GM18499 (cell line): ENCODE data around the gene CHD9.
A peak's percentile ranks its signal among the peaks of the same experiment; 100 is the strongest.
"Not testable (repeated sequence)": the region's sequence is repeated elsewhere in the genome, so short reads cannot be mapped to it uniquely, and the experiment has no call there.

Source experiments
- ATAC-seq: cut with Tn5 transposase; IDR thresholded peaks from one replicate; pipeline ENCODE4 v1.9.1; 2021; ENCODE audit warnings: moderate number of reproducible peaks; ENCODE audit not compliant: insufficient read depth, unreplicated experiment

The CHD9 gene

GRCh38 chr16:53175118-53175517 is 120.3 kb downstream of the CHD9 start:
- ATAC-seq = no peak

GRCh38 chr16:53176434-53176833 is 121.6 kb downstream of the CHD9 start:
- ATAC-seq = no peak

- ATAC-seq = no peak
These were observed 128.7 kb downstream of the CHD9 start for GRCh38 chr16:53183442-53183841.

GRCh38 chr16:53185741-53186140 is 130.9 kb downstream of the CHD9 start:
- ATAC-seq = not testable (repeated sequence)

- ATAC-seq = no peak
These were observed 133.0 kb downstream of the CHD9 start for GRCh38 chr16:53187775-53188174.

- ATAC-seq = no peak
These were observed 136.6 kb downstream of the CHD9 start for GRCh38 chr16:53191413-53191812.

- no peak for ATAC-seq
These were observed 144.1 kb downstream of the CHD9 start for GRCh38 chr16:53198933-53199332.

- no peak for ATAC-seq
These were observed 147.1 kb downstream of the CHD9 start for GRCh38 chr16:53201900-53202299.

GRCh38 chr16:53202398-53202797 is 147.6 kb downstream of the CHD9 start:
- ATAC-seq = no peak

GRCh38 chr16:53207810-53208752 is 153.3 kb downstream of the CHD9 start:
- peak; percentile 54 for ATAC-seq

- no peak for ATAC-seq
These were observed 154.6 kb downstream of the CHD9 start for GRCh38 chr16:53209429-53209828.

GRCh38 chr16:53209877-53210276 is 155.1 kb downstream of the CHD9 start:
- no peak for ATAC-seq

- ATAC-seq = no peak
These were observed 156.5 kb downstream of the CHD9 start for GRCh38 chr16:53211253-53211652.

GRCh38 chr16:53212893-53213223 is 158.1 kb downstream of the CHD9 start:
- no peak for ATAC-seq

- no peak for ATAC-seq
These were observed 158.8 kb downstream of the CHD9 start for GRCh38 chr16:53213542-53213941.

- no peak for ATAC-seq
These were observed 162.0 kb downstream of the CHD9 start for GRCh38 chr16:53216798-53217197.

GRCh38 chr16:53219371-53219770 is 164.6 kb downstream of the CHD9 start:
- no peak for ATAC-seq

GRCh38 chr16:53219795-53220454 is 165.1 kb downstream of the CHD9 start:
- ATAC-seq = no peak

GRCh38 chr16:53220585-53220984 is 165.8 kb downstream of the CHD9 start:
- ATAC-seq = no peak

GRCh38 chr16:53224951-53225533 is 170.3 kb downstream of the CHD9 start:
- ATAC-seq = no peak

- no peak for ATAC-seq
These were observed 178.2 kb downstream of the CHD9 start for GRCh38 chr16:53232826-53233529.
